Fibroblast of skin of abdomen (primary cell): Measurements from ENCODE around the gene RPRML. TPM values are rescaled to one million over a fixed set of nuclear protein-coding genes. Genes with fewer than 3 reads are reported as not detected.
"Not testable (repeated sequence)": the region's sequence is repeated elsewhere in the genome, so short reads cannot be mapped to it uniquely, and the experiment has no call there.

Experiments
- DNase-seq: peaks from one replicate; pipeline ENCODE4 v3.0.0-alpha.2; 2013
- polyA plus RNA-seq, 2 experiments: library from polyadenylated mRNA; unstranded; fragments of 120-200 nt; gene quantifications; one replicate each; pipeline ENCODE4 v1.2.1, GENCODE V29; 2013; ENCODE audit not compliant: insufficient read length in 2 of 2

The RPRML gene
- polyA plus RNA-seq (2013, experiment 1 of 2; ENCODE audit: insufficient read length) = not detected
- polyA plus RNA-seq (2013, experiment 2 of 2; ENCODE audit: insufficient read length) = not detected

- no peak for DNase-seq
These were observed at the start of gene RPRML for GRCh38 chr17:46979147-46979863. Gene RPRML (minus strand): TSS chr17:46979253. CDS start chr17:46979007, 246 bp downstream.

- not testable (repeated sequence) for DNase-seq
These were observed 37.9 kb upstream of the RPRML start for GRCh38 chr17:47016966-47017365.

GRCh38 chr17:47013341-47013740 is 34.3 kb upstream of the RPRML start:
- peak; percentile 72 for DNase-seq

GRCh38 chr17:47012457-47012856 is 33.4 kb upstream of the RPRML start:
- no peak for DNase-seq

- DNase-seq = no peak
These were observed 30.9 kb upstream of the RPRML start for GRCh38 chr17:47009759-47010594.

- DNase-seq = no peak
These were observed 25.9 kb upstream of the RPRML start for GRCh38 chr17:47004906-47005305.

- DNase-seq = not testable (repeated sequence)
These were observed 24.8 kb upstream of the RPRML start for GRCh38 chr17:47003864-47004263.

- DNase-seq = peak; percentile 47
These were observed 17.0 kb upstream of the RPRML start for GRCh38 chr17:46995841-46996571.

- DNase-seq = no peak
These were observed 15.9 kb upstream of the RPRML start for GRCh38 chr17:46994993-46995392.

- no peak for DNase-seq
These were observed 12.6 kb upstream of the RPRML start for GRCh38 chr17:46991617-46992016.

GRCh38 chr17:46989637-46990431 is 10.8 kb upstream of the RPRML start:
- DNase-seq = no peak

GRCh38 chr17:46987927-46988326 is 8.9 kb upstream of the RPRML start:
- DNase-seq = not testable (repeated sequence)

GRCh38 chr17:46986366-46986765 is 7.3 kb upstream of the RPRML start:
- no peak for DNase-seq

- no peak for DNase-seq
These were observed 5.8 kb upstream of the RPRML start for GRCh38 chr17:46984892-46985291.

GRCh38 chr17:46984341-46984740 is 5.3 kb upstream of the RPRML start:
- DNase-seq = no peak

GRCh38 chr17:46983782-46984181 is 4.7 kb upstream of the RPRML start:
- no peak for DNase-seq

GRCh38 chr17:46982577-46982976 is 3.5 kb upstream of the RPRML start:
- no peak for DNase-seq

- DNase-seq = no peak
These were observed 435 bp downstream of the RPRML start for GRCh38 chr17:46978489-46979146.

GRCh38 chr17:46977750-46978488 is 1.1 kb downstream of the RPRML start:
- no peak for DNase-seq

GRCh38 chr17:46977348-46977747 is 1.7 kb downstream of the RPRML start:
- DNase-seq = peak; percentile 18
